ENCODE data around the gene UNK. TPM values are rescaled to one million over a fixed set of nuclear protein-coding genes. Genes with fewer than 3 reads are reported as not detected.

UNK gene
- total and polyA plus RNA-seq, 2 of the 13 experiments (the other 11 are each of a cell fraction or from before 2014, with no cell fraction given), result 31.6 to 33.0 TPM

DNA sequence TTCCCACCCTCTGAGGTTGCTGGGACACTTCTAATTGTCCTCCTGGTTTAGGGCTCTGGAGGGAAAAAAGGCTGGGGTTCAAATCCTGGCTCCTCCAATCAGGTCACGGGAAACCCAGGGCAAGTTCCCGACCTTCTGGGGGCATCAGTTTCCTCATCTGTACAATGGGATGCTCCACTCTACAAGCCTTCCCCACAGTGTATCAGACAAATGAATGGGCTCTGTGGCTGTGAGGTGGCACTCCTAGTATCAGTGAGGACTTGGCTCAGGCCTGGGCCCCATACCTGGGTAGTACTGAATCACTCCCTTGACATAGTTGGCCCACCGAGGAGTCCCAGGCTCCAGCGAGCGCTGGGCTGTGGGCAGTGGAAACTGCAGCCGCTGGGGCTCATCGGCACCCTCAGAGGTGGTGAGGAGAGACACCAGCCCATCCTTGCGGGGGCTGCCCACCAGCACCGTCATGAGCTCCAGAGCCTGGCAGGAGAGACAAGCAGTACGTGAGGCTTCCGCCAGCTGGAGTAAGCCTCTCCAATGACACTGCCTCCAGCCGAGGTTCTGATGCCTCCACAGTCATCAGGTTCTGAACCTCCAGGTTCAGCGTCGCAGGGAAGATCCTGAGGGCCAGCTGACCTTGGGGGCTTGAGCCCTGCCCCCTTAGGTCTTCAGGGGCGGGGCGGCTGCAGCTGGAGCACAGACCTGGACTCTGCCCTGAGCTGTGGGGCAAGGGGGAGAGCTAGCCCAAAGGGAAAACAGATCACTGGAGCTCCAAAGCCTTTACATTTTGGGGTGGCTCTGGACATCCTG lies 20.8 kb upstream of the UNK start (continued):
- TF ChIP-seq ZBTB10 (CRISPR knock-in tag; IDR thresholded peaks at IDR 0.05; ENCODE audit: borderline replicate concordance) (peak; percentile 81), SNRNP70 (IDR thresholded peaks at IDR 0.05; ENCODE audit: low read depth, low read length) (no peak), ZNF44 (CRISPR knock-in tag; IDR thresholded peaks at IDR 0.05) (peak; percentile 63; the same call in 1 of the 2 replicates), ZNF788 (CRISPR knock-in tag; IDR thresholded peaks at IDR 0.05; ENCODE audit: borderline replicate concordance) (peak; percentile 84; the same call in 1 of the 2 replicates), ZNF567 (CRISPR knock-in tag; IDR thresholded peaks at IDR 0.05; ENCODE audit: borderline replicate concordance) (no peak; the same call in 1 of the 2 replicates), PAWR (CRISPR knock-in tag; IDR thresholded peaks at IDR 0.05; ENCODE audit: borderline replicate concordance) (no peak), CREB3 (CRISPR knock-in tag; IDR thresholded peaks at IDR 0.05) (no peak), SRSF4 (IDR thresholded peaks at IDR 0.05; ENCODE audit: low read depth, low read length, poor library complexity, severe bottlenecking) (no peak), REL (CRISPR knock-in tag; conservative IDR thresholded peaks at IDR 0.05) (no peak), MIXL1 (CRISPR knock-in tag; IDR thresholded peaks at IDR 0.05) (peak; percentile 82; the same call in 1 of the 2 replicates), TMF1 (CRISPR knock-in tag; IDR thresholded peaks at IDR 0.05; ENCODE audit: low read depth) (0 out of 2 replicates have a peak, but pooled peaks have one; percentile 14), FOXA1 (IDR thresholded peaks at IDR 0.05) (no peak), FOXA1 (CRISPR knock-in tag; IDR thresholded peaks at IDR 0.05) (peak; percentile 22; the same call in 1 of the 2 replicates), KDM3A (CRISPR knock-in tag; IDR thresholded peaks at IDR 0.05; ENCODE audit: low read depth) (peak; percentile 86; the same call in 1 of the 2 replicates), HNF1A (IDR thresholded peaks at IDR 0.05; ENCODE audit: low read depth) (no peak), HNF1A (CRISPR knock-in tag; IDR thresholded peaks at IDR 0.05; ENCODE audit: borderline replicate concordance) (no peak)
- TF ChIP-seq, protein P1, sequence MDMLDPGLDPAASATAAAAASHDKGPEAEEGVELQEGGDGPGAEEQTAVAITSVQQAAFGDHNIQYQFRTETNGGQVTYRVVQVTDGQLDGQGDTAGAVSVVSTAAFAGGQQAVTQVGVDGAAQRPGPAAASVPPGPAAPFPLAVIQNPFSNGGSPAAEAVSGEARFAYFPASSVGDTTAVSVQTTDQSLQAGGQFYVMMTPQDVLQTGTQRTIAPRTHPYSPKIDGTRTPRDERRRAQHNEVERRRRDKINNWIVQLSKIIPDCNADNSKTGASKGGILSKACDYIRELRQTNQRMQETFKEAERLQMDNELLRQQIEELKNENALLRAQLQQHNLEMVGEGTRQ (IDR thresholded peaks at IDR 0.05; ENCODE audit: low read depth, low read length), result no peak
- TF ChIP-seq, protein P1 (CRISPR knock-in tag; IDR thresholded peaks at IDR 0.05; ENCODE audit: borderline replicate concordance), result no peak
- TF ChIP-seq, protein P2, sequence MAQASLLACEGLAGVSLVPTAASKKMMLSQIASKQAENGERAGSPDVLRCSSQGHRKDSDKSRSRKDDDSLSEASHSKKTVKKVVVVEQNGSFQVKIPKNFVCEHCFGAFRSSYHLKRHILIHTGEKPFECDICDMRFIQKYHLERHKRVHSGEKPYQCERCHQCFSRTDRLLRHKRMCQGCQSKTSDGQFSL (CRISPR knock-in tag; IDR thresholded peaks at IDR 0.05), result no peak

All from HepG2 (cell line).